Brain microvascular endothelial cell (primary cell): ENCODE measurements around the gene TBC1D32.

Experiments used
- DNase-seq: peaks from one replicate; pipeline ENCODE4 v3.0.0-alpha.2; 2020
- H3K27ac ChIP-seq: fragments of 250-450 bp; sonication (Bioruptor Pico); 2 replicates; pipeline ENCODE4 v1.5.1; 2020; ENCODE audit warnings: mild to moderate bottlenecking, moderate library complexity
- H3K27me3 ChIP-seq: fragments of 250-450 bp; sonication (Bioruptor Pico); replicated peaks from 2 replicates; pipeline ENCODE4 v1.5.1; 2020; ENCODE audit warnings: mild to moderate bottlenecking
- H3K36me3 ChIP-seq: fragments of 250-450 bp; sonication (Bioruptor Pico); replicated peaks from 2 replicates; pipeline ENCODE4 v1.5.1; 2020; ENCODE audit warnings: mild to moderate bottlenecking
- H3K4me3 ChIP-seq: 2 replicates; pipeline ENCODE4 v1.5.1; 2011; ENCODE audit warnings: low read depth, mild to moderate bottlenecking, control low read depth, low read length, moderate library complexity
- in situ Hi-C: cut with HindIII; loops from 2 replicates; pipeline ENCODE4 v1.10.0; 2017; ENCODE audit warnings: low sequenced_read_pairs, low pct_ligation_motif_present
- TF ChIP-seq, protein P1 (sequence below): IDR thresholded peaks from 2 replicates; pipeline ENCODE4 v1.5.1; 2011; ENCODE audit warnings: low read depth, mild to moderate bottlenecking, moderate library complexity, low read length, control low read depth, inconsistent platforms; ENCODE audit errors: missing control alignments

Gene TBC1D32

GRCh38 chr6:121142093-121142492, 192.2 kb downstream of the TBC1D32 start:
- no peaks in the 10 kb centered on the region for H3K27me3 ChIP-seq
- TF ChIP-seq, protein P1, sequence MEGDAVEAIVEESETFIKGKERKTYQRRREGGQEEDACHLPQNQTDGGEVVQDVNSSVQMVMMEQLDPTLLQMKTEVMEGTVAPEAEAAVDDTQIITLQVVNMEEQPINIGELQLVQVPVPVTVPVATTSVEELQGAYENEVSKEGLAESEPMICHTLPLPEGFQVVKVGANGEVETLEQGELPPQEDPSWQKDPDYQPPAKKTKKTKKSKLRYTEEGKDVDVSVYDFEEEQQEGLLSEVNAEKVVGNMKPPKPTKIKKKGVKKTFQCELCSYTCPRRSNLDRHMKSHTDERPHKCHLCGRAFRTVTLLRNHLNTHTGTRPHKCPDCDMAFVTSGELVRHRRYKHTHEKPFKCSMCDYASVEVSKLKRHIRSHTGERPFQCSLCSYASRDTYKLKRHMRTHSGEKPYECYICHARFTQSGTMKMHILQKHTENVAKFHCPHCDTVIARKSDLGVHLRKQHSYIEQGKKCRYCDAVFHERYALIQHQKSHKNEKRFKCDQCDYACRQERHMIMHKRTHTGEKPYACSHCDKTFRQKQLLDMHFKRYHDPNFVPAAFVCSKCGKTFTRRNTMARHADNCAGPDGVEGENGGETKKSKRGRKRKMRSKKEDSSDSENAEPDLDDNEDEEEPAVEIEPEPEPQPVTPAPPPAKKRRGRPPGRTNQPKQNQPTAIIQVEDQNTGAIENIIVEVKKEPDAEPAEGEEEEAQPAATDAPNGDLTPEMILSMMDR: no peak
- no peak overlapping the region for H3K27ac ChIP-seq
- DNase-seq: no peak
- H3K4me3 ChIP-seq: no peak overlapping the region
- in situ Hi-C loops: no loop called here
- H3K36me3 ChIP-seq: no peaks in the 10 kb centered on the region

DNA sequence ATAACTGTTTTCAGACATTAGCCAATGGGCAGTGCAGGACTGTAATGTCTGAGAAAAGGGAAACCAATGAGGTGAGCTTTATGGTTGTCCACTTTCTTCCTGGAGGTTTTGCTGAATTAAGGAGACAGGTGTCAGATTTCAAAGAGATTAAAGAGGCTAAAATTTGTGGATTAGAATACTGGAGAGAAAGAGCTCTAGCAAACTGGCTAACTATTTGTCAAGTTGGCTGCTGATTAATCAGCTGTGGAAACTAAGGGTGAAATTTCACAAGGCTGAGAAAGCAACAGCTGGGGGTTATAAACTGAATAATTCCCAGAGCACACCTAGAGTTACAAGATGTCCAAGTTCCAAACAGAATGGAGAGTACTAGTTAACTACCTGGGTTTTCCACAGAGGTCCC, 198.9 kb downstream of the TBC1D32 start:
- DNase-seq: no peak
- Histone ChIP-seq H3K36me3 (no peaks in the 10 kb centered on the region), H3K27ac (no peak overlapping the region), H3K27me3 (no peaks in the 10 kb centered on the region), H3K4me3 (no peak overlapping the region)
- TF ChIP-seq, protein P1: no peak
- in situ Hi-C loops: no loop called here

DNA sequence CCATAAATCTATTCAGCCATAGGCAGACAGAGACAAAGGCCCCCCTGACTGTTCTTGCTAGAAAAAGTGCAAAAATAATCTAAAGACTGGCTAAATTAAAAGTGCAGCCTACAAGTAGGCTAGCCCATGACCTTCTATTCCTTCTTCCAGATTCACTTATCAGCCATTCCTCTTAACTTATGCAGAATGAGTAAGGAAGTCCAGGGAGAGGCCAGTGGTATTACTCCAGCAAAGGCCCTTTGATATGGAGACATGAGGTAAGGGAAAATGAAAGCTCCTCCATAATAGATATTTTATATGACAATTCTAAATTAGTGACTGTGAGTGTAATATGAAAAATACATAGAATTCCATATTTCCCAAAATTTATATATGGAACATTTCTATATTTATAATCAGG, 199.4 kb downstream of the TBC1D32 start:
- Histone ChIP-seq H3K27me3 (no peaks in the 10 kb centered on the region), H3K4me3 (no peak overlapping the region), H3K36me3 (no peaks in the 10 kb centered on the region), H3K27ac (no peak overlapping the region)
- TF ChIP-seq, protein P1: no peak
- no peak for DNase-seq
- in situ Hi-C loops: no loop called here

DNA sequence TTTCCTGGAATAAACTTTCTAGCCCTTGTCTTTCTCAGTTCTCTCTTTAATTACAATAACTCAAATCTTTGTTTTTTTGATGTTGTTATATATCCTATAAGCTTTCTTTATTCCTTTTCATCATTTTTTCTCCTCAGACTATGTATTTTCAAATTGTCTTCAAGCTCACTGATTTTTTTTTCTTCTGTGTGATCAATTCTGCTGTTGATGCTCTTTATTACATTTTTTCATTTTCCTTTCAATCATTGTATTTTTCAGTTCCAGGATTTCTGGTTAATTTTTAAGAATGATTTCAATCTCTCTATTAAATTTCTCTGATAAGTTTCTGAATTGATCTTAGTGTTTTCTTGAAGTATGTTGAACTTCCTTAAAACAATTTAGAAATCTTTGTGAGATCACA, 209.7 kb downstream of the TBC1D32 start:
- DNase-seq: no peak
- in situ Hi-C loops: no loop called here
- no peak overlapping the region for H3K27ac ChIP-seq
- TF ChIP-seq, protein P1: no peak
- no peaks in the 10 kb centered on the region for H3K36me3 ChIP-seq
- H3K27me3 ChIP-seq: no peaks in the 10 kb centered on the region
- no peak overlapping the region for H3K4me3 ChIP-seq

- Histone ChIP-seq H3K27ac (no peak overlapping the region), H3K27me3 (no peaks in the 10 kb centered on the region), H3K4me3 (no peak overlapping the region), H3K36me3 (no peaks in the 10 kb centered on the region)
- in situ Hi-C loops: no loop called here
- TF ChIP-seq, protein P1: no peak
- DNase-seq: no peak
Measured at GRCh38 chr6:121112356-121112755, 221.9 kb downstream of the TBC1D32 start.

DNA sequence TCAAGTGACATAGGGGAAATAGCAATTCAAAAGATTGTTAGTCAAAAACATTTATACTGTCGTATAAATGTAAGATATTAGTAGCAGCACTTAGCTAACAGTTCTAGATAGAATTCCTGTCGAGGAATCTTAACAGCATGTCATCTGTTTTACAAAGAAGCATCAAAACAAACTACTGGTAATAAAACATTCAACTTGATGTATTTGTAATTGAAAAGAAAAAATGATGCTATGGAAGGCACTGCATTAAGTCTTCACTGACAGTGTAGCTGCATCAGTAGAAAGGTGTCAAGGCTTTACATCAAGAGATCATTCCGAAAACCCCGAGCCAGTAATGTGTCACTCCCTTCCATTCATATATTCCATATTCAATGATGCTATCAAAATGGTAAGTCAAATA, 223.5 kb downstream of the TBC1D32 start:
- no peaks in the 10 kb centered on the region for H3K36me3 ChIP-seq
- no peak overlapping the region for H3K27ac ChIP-seq
- DNase-seq: no peak
- TF ChIP-seq, protein P1: no peak
- no peak overlapping the region for H3K4me3 ChIP-seq
- in situ Hi-C loops: no loop called here
- H3K27me3 ChIP-seq: no peaks in the 10 kb centered on the region
